HG03045 (cell line): ENCODE measurements around the gene GABRP.

ENCODE experiments used
- ATAC-seq: cut with Tn5 transposase; IDR thresholded peaks from one replicate; pipeline ENCODE4 v1.9.1; 2021; ENCODE audit warnings: mild to moderate bottlenecking, moderate library complexity; ENCODE audit not compliant: unreplicated experiment

GABRP gene, protein sequence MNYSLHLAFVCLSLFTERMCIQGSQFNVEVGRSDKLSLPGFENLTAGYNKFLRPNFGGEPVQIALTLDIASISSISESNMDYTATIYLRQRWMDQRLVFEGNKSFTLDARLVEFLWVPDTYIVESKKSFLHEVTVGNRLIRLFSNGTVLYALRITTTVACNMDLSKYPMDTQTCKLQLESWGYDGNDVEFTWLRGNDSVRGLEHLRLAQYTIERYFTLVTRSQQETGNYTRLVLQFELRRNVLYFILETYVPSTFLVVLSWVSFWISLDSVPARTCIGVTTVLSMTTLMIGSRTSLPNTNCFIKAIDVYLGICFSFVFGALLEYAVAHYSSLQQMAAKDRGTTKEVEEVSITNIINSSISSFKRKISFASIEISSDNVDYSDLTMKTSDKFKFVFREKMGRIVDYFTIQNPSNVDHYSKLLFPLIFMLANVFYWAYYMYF

DNA sequence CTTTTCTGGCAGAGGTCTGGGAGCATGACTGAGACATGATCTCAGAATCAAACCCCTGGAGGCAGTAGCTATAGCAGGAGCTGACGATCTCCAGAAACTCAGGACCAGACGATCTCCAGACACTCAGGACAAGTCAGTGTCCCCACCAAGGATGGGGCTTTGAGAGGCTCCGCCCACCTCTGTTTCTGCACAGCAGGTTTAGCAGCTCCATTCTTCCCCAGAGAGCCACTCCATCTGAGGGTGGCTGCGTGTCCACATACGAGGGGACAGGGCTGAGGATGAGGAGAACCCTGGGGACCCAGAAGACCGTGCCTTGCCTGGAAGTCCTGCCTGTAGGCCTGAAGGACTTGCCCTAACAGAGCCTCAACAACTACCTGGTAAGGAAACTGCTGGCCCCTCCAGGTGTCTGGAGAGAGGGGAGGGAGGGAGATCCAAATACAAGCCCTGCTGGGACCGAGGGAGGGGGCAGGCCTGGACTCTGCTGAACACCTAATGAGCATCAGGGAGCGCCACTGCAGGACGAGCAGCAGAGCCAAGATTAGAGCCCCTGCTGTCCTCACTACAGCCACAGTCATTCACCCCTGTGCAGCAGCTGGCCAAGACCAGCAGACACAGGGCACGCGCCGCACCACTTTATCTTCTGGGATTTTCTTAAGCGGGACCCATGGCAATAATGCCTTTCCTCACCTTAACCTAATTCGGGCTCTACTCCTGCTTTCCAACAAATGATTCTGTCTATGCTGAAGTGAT is at the start of gene GABRP:
Gene GABRP, plus strand, starts transcription at position 228 of the 750 bp plus-strand sequence. CDS start 4,891 bp downstream, outside the sequence.
- no peak for ATAC-seq

DNA sequence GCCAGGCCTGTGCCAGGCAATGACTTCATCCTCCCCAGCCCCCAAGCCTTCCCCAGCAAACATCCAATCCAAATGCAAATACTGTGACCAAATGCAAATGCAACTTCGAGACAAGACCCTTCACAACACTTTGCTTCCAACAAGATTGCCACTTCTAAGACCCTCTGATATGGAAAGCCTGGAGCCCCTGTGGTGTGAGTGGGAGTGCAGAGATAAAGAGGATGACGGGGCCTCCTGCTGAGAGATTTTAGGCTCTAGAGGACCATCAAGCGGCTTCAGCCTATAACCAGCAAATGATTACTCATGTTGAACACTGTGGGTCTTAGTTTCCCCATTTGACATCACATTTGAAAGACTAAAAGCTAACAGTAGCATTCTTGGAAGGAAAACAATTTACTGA is 46.6 kb upstream of the GABRP start:
- no peak for ATAC-seq

DNA sequence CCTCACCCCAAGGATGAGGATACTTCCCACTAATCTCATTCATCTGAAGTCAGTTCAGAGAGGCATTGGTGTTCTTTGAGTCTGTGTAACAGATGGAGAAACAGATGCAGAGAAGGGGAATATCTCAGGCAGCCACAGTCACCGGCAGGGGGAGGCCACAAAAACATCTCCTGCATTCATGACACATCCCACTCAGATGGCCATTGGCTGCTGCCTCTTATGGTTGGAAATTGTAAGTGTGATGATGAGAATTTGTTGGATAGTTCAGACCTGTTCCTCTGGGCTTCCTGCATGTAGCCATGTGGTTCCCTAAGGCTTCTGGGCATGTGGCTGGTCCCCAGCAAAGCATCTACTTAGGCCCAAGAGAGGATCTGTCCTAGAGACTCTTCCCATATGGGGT is 45.9 kb upstream of the GABRP start:
- ATAC-seq = no peak

DNA sequence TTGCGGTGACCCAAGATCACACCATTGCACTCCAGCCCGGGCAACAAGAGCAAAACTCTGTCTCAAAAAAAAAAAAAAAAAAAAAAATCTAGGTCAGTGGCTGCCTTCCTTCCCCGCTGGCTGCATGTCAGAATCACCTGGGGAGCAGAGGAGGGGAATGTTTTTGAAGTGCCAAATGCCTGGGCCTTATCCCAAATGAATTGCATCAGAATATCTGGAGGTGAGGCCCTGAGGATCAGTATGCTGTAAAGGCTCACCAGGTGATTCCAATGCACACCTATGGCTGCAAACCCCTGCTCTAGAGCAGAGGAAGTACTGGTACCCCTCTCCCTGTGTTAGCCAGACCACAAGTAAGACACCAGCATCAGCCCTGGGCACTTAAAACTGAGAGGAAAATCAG is 44.7 kb upstream of the GABRP start:
- no peak for ATAC-seq

DNA sequence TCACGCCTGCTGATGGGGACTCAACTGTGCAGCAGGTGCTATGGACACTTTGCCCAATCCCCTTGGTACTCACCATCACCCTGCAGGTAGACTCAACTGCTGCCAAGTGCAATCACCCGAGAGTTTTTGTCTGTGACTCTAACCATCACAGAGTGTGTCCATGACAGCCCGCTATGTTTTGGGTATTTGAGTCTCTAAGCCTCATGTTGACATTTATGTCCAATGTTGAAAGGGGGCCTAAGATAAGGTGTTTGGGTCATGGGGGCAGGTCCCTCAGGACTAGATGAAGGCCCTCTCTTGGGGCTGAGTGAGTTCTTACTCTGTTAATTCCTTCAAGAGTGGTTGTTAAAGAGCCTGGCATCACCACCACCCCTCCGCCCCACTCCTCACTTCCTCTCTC is 44.1 kb upstream of the GABRP start:
- no peak for ATAC-seq

DNA sequence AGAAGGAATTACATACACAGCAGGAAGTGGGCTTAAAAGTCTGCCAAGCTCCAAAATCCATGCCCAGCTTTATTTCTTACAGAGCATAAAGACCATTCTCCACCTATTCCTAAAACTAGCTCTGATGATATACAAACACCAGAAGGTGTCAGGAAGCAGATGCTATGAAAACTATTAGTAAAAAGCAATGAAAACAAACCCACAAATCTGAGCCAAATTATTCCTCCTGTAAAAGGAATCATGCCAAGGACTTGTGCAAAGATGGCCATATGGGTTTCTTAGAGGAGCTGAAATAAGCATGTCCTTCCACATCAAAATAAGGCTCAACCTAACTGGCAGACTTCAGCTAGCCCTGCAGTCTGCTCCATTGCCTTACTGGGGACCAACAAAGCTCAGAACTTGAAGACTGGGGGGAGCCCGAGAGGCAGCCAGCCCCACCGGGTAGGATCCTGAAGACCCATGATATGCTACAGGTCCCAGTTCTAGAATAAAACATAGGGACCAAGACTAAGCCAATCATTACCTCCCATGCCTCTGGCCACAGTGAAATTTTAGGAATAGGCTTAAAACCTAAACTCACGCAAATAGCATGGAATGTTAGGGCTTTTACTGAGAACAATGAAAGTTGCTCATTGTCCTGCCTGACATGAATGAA is 42.8 kb upstream of the GABRP start:
- no peak for ATAC-seq

DNA sequence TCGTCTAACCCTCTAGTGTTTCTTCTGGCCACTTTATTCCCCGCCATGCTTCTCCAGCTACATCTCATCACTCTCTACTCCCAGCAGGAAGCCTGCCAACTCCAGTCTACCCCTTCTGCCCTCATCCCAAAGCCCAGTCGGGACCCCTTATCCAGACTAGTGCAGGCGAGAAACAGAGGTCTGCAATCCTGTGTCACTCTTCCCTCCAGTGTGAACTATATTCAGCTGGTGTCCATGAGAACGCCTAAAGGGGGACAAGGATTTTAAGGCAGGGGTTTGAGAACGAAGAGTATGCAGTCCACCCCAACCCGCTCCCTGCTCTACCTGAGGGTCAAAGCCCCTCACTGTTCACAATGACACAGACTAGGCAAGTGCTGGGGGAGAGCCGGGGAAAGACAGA is 41.7 kb upstream of the GABRP start:
- ATAC-seq = no peak

DNA sequence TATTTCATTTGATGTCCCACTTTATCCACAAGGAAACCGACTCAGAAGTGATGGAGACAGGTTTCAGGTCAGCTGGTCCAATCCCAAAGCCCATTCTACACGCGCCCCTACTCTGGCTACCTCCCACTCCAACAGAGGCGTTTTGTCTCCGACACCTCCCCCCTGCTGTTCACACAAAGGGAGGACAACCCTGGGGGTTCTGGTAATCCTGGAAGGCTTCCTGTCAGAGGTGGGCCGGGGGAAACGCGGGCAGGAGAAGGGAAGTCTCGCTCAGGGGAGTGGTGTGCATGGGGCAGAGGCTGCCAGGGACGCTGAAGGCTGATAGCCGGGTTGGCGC is 39.7 kb upstream of the GABRP start:
- no peak for ATAC-seq

DNA sequence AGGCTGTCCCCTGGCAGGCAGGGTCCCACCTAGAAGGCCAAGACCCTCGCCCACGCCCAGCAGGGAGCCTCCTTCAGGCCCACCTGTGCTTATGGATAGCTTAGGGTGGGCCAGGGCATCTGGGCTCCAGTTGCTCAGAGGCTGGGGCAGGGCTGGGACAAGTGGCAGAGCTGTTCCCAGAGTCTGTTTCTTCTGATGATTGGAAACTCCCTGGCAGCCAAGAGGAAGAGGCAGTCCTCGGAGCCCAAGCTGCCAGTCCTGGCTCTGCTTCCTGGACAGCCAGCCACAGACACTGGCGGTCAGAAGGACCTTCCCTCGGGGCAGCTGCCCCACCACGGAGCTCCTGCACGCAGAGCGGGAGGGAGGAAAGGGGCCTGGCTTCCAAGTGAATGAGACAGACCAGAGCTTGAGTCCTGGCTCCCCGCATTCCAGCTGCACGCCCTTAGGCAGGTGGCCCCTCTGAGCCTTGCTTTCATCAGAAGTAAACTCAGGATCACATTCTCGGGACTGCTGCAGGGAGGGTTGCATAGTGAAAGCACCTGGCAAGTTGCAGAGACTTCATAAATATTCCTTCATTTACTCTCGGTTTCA is 37.9 kb upstream of the GABRP start:
- ATAC-seq = no peak

DNA sequence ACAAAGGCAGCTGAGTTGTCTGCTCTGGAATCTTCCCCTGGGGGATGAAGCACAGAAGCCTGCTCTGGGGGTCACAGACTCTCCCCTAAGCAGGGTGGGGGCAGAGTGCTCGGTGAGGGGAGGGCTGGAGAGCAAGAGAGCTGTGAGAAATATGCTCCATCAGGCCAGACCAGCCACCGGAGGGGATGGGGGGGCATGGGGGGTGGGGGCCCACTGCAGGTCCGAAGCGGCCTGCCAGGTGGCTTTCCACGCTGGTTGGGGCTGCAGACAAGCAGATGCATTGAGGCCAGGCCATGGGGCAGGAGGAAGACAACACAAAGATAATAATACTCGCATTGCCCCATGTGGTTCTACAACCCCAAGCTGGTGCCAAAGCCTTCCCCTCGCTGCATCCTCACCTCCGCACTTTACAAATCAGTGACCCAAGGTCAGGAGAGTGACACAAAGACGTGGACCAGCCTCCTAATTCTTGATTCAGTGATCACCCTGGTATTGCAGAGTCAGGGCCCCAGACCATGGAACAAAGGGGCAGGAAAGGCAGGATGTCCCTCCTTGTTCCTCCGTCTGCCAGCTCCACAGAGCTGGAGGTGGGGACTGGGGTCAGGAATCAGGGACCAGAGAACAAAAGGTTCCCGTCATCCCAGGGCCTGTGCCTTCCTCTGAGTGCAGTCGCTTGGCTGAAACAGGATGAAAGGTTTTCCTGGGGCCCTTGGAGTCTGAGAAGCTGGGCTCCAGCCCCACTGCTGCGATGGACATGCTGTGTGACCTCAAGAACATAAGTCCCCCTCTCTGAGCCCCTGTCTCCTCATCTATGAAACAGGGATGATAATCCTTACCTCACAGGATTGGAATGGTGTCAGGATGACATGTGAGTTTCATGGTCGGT is 37.2 kb upstream of the GABRP start:
- ATAC-seq = no peak

DNA sequence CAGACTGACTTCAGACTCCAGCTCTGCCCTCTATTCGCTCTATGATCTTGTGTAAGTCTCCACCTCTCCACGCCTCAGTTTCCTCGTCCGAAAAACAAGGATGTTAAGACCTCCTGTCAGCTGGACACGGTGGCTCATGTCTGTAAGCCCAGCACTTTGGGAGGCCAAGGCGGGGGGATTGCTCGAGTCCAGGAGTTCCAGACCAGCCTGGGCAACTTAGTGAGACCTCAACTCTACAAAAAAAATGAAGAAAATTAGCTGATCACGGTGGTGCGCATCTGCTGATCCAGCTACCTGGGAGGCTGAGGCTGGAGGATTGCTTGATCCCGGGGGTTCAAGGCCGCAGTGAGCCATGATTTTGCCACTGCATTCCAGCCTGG is 36.6 kb upstream of the GABRP start:
- no peak for ATAC-seq

DNA sequence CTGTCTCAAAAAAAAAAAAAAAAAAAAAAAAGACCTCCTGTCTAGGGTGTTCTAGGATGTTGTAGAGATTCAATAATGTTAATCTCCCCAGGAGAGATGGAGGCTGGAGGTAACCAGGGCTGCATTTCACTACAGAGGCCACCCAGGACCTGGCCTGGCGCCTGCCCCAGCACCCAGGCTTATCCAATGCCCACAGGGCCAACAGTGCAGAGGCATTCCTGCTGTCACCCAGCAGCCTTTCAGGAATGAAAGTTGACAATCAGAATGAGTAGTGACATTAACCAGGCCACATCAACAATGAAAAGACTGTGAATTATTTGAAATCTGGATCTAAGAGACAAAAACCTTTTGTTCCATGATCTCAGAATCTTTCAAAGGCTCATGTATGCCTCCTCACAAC is 36.2 kb upstream of the GABRP start:
- ATAC-seq = no peak

DNA sequence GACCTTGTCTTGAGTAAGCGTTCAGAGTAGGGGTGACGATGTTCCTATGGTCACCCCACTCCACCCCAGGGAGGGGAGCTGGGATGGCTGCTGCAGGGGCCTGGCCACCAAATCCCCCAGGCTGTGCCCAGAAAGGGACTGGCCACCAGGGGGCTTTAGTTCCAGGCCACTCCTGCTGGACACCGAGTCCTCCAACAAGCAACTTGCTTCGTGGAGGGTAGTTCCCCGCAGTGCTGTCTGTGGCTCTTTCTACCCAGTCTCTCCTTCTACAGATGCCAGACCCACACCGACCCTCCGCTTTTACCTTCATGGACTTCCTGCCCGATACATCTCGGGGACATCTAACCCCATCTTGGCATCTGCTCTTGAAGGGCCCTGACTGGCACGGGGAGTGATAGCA is 35.7 kb upstream of the GABRP start:
- no peak for ATAC-seq

DNA sequence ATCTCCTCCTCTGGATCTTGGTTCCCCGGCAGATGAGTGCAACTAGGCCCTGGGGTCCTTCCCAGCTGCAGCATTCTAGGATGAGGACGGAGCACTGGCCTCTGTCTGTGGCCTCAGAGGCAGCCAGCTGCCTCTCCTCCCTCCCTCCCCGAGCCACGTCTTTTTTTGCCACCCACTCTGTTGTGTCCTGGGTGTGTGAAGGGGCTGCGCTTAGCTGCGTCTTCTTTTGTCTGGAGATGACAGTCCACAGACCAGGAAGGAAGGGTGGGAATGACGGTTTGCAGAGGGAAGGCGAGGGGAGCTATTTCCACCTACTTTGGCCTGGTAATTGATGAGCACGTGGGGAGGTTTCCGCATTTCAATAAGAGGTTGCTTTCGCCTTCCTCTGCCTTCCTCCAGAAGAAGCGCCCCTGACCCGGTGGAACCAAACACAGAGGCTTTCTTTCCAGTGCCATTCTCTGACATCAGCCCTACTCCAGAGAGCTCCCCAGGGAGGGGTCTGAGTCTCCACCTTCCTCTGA is 34.5 kb upstream of the GABRP start:
- no peak for ATAC-seq

DNA sequence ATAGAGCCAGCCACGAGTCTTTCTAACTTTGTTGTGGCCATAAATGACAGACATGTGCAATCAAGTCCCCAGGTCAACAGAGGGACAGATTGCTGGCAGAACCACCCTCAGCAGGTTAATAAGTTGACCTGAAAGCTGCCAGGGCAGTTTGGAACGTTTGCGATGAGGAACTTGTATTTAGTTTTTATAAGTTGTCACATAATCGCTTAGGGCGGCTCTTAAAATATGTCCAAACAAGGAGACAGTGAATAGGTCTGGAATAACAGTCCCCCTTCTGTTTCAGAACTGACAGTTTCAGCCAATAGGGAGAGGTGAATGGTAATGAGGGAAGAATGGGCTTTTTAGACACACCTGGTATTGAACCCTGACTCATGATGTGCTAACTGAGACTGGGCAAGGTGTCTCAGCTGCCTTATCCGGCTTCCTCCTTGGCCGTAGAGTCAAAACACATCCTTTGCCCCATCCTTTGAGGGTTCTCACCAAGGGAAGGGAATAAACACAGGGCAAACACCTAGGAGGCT is 33.6 kb upstream of the GABRP start:
- ATAC-seq = no peak

DNA sequence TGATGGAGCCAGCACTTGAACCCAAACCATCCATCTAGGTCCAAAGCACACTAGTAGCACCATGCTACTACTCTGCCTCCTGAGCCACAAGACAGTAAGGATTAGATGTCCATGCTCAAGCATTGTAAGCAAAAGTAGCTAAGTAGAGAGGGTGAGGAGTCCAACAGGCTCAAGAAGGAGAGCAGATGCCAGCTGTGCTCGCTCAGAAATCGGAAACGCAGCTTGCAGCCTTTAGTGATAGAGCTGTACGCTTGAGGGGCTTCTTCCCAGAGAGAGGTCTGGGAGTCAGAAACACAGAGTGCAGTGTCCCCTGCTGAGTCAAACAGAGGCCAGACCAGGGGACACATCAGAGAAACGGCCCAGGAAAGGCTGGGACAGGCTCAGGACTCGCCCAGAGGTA is 32.7 kb upstream of the GABRP start:
- no peak for ATAC-seq

DNA sequence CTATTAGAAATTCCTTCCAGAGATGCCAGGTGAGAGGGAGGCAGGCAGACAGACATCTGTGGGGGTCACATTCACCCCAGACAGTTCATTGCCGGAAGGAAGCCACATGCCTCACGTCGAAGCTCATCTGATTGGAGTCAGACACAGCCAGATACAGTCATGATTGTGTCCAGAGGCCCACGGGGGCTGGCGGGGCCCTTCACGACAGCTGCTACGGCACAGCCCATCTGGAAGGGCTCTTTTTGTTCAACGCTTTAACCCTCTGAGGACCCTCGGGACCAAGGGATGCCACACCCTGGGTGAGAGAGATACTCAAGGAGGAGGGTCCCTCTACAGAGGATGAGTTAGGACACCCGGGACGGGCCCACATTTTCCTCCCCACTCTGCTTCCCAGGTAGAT is 31.9 kb upstream of the GABRP start:
- ATAC-seq = no peak

DNA sequence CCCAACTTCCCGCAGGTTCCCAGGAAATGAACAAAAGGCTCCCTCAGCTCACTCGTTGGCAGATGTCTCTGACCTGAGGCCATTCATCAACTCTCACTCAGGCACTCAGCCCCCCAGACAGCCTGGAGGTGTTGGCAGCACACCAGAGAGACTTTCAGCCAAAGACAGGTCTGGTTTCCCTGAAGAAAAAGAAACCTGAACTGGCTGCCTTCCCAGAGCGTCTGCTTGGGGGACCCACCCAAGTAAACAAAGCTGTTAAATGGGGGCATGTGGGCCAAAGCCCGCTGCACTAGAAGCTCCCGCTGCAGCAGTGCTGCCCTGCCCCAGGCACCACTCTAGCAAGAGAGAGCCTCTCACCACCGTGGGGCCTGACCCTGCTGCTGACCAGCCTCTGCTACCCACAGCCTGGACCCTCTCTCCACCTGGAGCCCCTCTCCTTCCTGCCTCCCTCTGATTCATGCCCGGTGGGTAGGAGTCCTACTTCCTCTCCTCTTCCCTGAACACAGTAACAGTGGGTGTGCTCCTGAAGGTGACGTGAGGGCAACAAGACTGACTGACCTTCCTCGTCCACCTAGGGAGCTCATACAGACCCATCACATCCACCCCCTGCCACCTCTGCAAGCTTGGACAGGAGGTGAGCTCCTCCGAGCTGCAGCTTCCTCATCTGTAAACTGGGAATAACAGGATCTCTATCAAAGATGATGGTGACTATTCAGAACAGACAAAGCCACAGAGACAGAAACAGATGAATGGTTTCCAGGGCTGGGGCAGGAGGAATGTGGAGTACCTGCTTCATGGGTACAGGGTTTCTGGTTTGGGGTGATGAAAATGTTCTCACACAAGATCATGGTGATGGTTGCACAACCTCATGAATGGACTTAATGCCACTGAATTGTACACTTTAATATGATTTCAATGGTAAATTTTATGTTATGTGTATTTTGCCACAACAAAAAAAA is 31.0 kb upstream of the GABRP start:
- ATAC-seq = no peak

DNA sequence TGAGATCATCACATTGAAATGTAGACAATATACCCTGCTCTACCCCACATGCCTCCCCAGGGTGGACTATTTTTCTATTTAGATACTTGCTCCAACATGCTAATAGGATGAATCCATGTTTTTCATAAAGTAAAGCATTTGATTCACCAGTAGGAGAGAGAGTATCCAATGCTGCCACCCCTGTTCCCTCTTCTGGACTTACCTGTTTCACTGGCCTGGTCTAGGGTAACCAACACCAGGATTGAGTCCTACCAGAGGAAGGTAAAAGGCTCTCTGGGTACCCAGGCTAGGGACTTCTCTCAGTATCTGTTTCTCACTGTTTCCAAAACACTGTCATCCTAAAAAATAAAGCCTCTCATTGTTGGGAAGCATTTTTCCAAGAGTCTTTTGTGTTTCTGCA is 30.2 kb upstream of the GABRP start:
- ATAC-seq = no peak
